ENCODE data around the gene MT1X. TPM values are rescaled to one million over a fixed set of nuclear protein-coding genes. Genes with fewer than 3 reads are reported as not detected.
A peak's percentile ranks its signal among the peaks of the same experiment; 100 is the strongest.

Gene MT1X
- total and polyA plus RNA-seq, 4 experiments from 2014 or later = 21.0 to 146 (median 49.9) TPM

- CTCF ChIA-PET (ENCODE audit: partially characterized antibody) = no interaction called here
- POLR2A ChIA-PET (ENCODE audit: partially characterized antibody) = interaction anchor here (1.4 to 1.6 kb wide), 2 partner anchors 13 to 14 kb away, joined by 3 to 4 read pairs; partner anchors contain the start of gene MT1E
Observed at GRCh38 chr16:56637814-56638750, 44.2 kb upstream of the MT1X start, which contains the start of gene MT1A. Gene MT1A (plus strand): TSS chr16:56638666. CDS start chr16:56638739, 73 bp downstream.

GRCh38 chr16:56639045-56639444 lies 43.2 kb upstream of the MT1X start:
- Mint-ChIP-seq H3K27ac (no peak overlapping the region), H3K4me3 (no peak overlapping the region), H3K4me1 (peaks cover 26 to 56% (median 31%) of the 10 kb centered on the region in 4 donors), H3K36me3 (no peaks in the 10 kb centered on the region), H3K27me3 (peaks cover 45 to 55% of the 10 kb centered on the region in 2 donors), H3K9me3 (no peaks in the 10 kb centered on the region)
- Histone ChIP-seq H3K27ac (ENCODE audit: low read depth, low read length) (no peak overlapping the region), H3K4me1 (ENCODE audit: insufficient read depth, low read length) (peaks cover 28% of the 10 kb centered on the region), H3K27me3 (ENCODE audit: insufficient read depth, low read length) (peaks cover 35% of the 10 kb centered on the region), H3K4me3 (ENCODE audit: low read length in 2 of 2) (no peak overlapping the region), H3K36me3 (ENCODE audit: insufficient read depth, low read length) (no peaks in the 10 kb centered on the region), H3K9me3 (ENCODE audit: control insufficient read depth in 1 of 2, low read length in 2 of 2) (no peaks in the 10 kb centered on the region)
- ChIA-PET CTCF (ENCODE audit: partially characterized antibody) (no interaction called here), POLR2A (ENCODE audit: partially characterized antibody) (interaction anchor here (1.4 kb wide), 1 partner anchor 14 kb away, joined by 4 read pairs; the partner anchor contains the start of gene MT1E)
- no peak for DNase-seq
- intact Hi-C loops (cut with micrococcal nuclease) = no loop called here

More at GRCh38 chr16:56637814-56638750, 44.2 kb upstream of the MT1X start, which contains the start of gene MT1A:
- H3K27ac ChIP-seq (ENCODE audit: low read depth, low read length) = no peak within 1 kb of the TSS
- Mint-ChIP-seq H3K36me3 (no peaks in the 10 kb centered on the region), H3K4me3 (peak within 1 kb of the TSS in 7 of 8 donors; percentile 39 to 61 (median 53)), H3K27me3 (peaks cover 54 to 64% of the 10 kb centered on the region in 2 donors), H3K27ac (no peak within 1 kb of the TSS), H3K4me1 (peaks cover 19 to 52% (median 24%) of the 10 kb centered on the region in 4 donors), H3K9me3 (no peaks in the 10 kb centered on the region)
- H3K4me1 ChIP-seq (ENCODE audit: insufficient read depth, low read length) = peaks cover 21% of the 10 kb centered on the region
- no peaks in the 10 kb centered on the region for H3K36me3 ChIP-seq (ENCODE audit: insufficient read depth, low read length)
- no peak for DNase-seq
- no peak within 1 kb of the TSS for H3K4me3 ChIP-seq (ENCODE audit: low read length in 2 of 2)
- H3K9me3 ChIP-seq (ENCODE audit: control insufficient read depth in 1 of 2, low read length in 2 of 2) = no peaks in the 10 kb centered on the region
- intact Hi-C loops (cut with micrococcal nuclease) = no loop called here
- H3K27me3 ChIP-seq (ENCODE audit: insufficient read depth, low read length) = peaks cover 38% of the 10 kb centered on the region

GRCh38 chr16:56640076-56640475 lies 42.2 kb upstream of the MT1X start:
- H3K36me3 ChIP-seq (ENCODE audit: insufficient read depth, low read length) = no peaks in the 10 kb centered on the region
- ChIA-PET POLR2A (ENCODE audit: partially characterized antibody) (no interaction called here), CTCF (ENCODE audit: partially characterized antibody) (interaction anchor here (5.1 kb wide), 1 partner anchor 62 kb away, joined by 48 read pairs; no protein-coding TSS in a partner anchor)
- intact Hi-C loops (cut with micrococcal nuclease) = no loop called here
- H3K4me1 Mint-ChIP-seq = peaks cover 26 to 49% (median 30%) of the 10 kb centered on the region in 4 donors
- H3K4me3 ChIP-seq (ENCODE audit: low read length in 2 of 2) = no peak overlapping the region
- no peak for DNase-seq
- no peaks in the 10 kb centered on the region for H3K9me3 Mint-ChIP-seq
- H3K27me3 ChIP-seq (ENCODE audit: insufficient read depth, low read length) = peaks cover 25% of the 10 kb centered on the region
- no peak overlapping the region for H3K27ac ChIP-seq (ENCODE audit: low read depth, low read length)
- H3K27ac Mint-ChIP-seq = no peak overlapping the region
- H3K4me3 Mint-ChIP-seq = no peak overlapping the region
- H3K4me1 ChIP-seq (ENCODE audit: insufficient read depth, low read length) = peaks cover 28% of the 10 kb centered on the region
- peaks cover 37 to 47% of the 10 kb centered on the region in 2 donors for H3K27me3 Mint-ChIP-seq
- no peaks in the 10 kb centered on the region for H3K36me3 Mint-ChIP-seq
- no peaks in the 10 kb centered on the region for H3K9me3 ChIP-seq (ENCODE audit: control insufficient read depth in 1 of 2, low read length in 2 of 2)

GRCh38 chr16:56641166-56641565 lies 41.1 kb upstream of the MT1X start:
- Histone ChIP-seq H3K27ac (ENCODE audit: low read depth, low read length) (no peak overlapping the region), H3K4me1 (ENCODE audit: insufficient read depth, low read length) (peaks cover 19% of the 10 kb centered on the region), H3K36me3 (ENCODE audit: insufficient read depth, low read length) (no peaks in the 10 kb centered on the region), H3K27me3 (ENCODE audit: insufficient read depth, low read length) (peaks cover 22% of the 10 kb centered on the region), H3K4me3 (ENCODE audit: low read length in 2 of 2) (no peak overlapping the region), H3K9me3 (ENCODE audit: control insufficient read depth in 1 of 2, low read length in 2 of 2) (no peaks in the 10 kb centered on the region)
- no peak overlapping the region for H3K27ac Mint-ChIP-seq
- H3K4me3 Mint-ChIP-seq = no peak overlapping the region
- ChIA-PET CTCF (ENCODE audit: partially characterized antibody) (interaction anchor here (0.9 to 5.1 kb wide), 2 partner anchors 38 to 61 kb away, joined by 4 to 48 read pairs; no protein-coding TSS in a partner anchor), POLR2A (ENCODE audit: partially characterized antibody) (interaction anchor here (1.1 kb wide), 1 partner anchor 16 kb away, joined by 3 read pairs; the partner anchor contains the start of gene MT1F)
- H3K4me1 Mint-ChIP-seq = peaks cover 23 to 42% (median 25%) of the 10 kb centered on the region in 4 donors
- no peaks in the 10 kb centered on the region for H3K36me3 Mint-ChIP-seq
- no peaks in the 10 kb centered on the region for H3K9me3 Mint-ChIP-seq
- peaks cover 30 to 39% of the 10 kb centered on the region in 2 donors for H3K27me3 Mint-ChIP-seq
- DNase-seq = no peak
- intact Hi-C loops (cut with micrococcal nuclease) = no loop called here

- Mint-ChIP-seq H3K36me3 (no peaks in the 10 kb centered on the region), H3K9me3 (no peaks in the 10 kb centered on the region), H3K27ac (peak overlapping the region in 5 of 7 donors; percentile 63 to 77 (median 67)), H3K4me1 (peaks cover 18 to 22% (median 19%) of the 10 kb centered on the region in 4 donors), H3K4me3 (peak overlapping the region; percentile 75 to 84 (median 79)), H3K27me3 (peaks cover 12 to 23% of the 10 kb centered on the region in 2 donors)
- Histone ChIP-seq H3K9me3 (ENCODE audit: control insufficient read depth in 1 of 2, low read length in 2 of 2) (no peaks in the 10 kb centered on the region), H3K27ac (ENCODE audit: low read depth, low read length) (no peak overlapping the region), H3K4me1 (ENCODE audit: insufficient read depth, low read length) (peaks cover 16% of the 10 kb centered on the region), H3K27me3 (ENCODE audit: insufficient read depth, low read length) (peaks cover 14% of the 10 kb centered on the region), H3K36me3 (ENCODE audit: insufficient read depth, low read length) (no peaks in the 10 kb centered on the region), H3K4me3 (ENCODE audit: low read length in 2 of 2) (peak overlapping the region in 1 of 2 donors; percentile 0)
- ChIA-PET POLR2A (ENCODE audit: partially characterized antibody) (interaction anchor here (0.6 to 3.5 kb wide), 13 partner anchors 14 to 58 kb away, joined by 3 to 21 read pairs (median 3); partner anchors contain the start of genes MT1E, MT1F, MT1X and MT2A), CTCF (ENCODE audit: partially characterized antibody) (interaction anchor here (0.7 to 5.1 kb wide), 20 partner anchors 10 to 129 kb away, joined by 3 to 48 read pairs (median 4); partner anchors contain the start of genes MT1E, MT1X and MT2A)
- peak; percentile 63 to 76 (median 71) for DNase-seq
- intact Hi-C loops (cut with micrococcal nuclease) = loop anchor here (1.0 to 2.0 kb wide), 5 partner anchors 14 to 66 kb away; partner anchors contain the start of genes MT1F, MT1X and MT2A
Observed at GRCh38 chr16:56643080-56643778, 39.0 kb upstream of the MT1X start.

- POLR2A ChIA-PET (ENCODE audit: partially characterized antibody) = interaction anchor here (0.5 to 3.5 kb wide), 13 partner anchors 9 to 58 kb away, joined by 3 to 21 read pairs (median 3); partner anchors contain the start of genes MT1E, MT1F, MT1X and MT2A
- intact Hi-C loops (cut with micrococcal nuclease) = loop anchor here (1.0 to 2.0 kb wide), 5 partner anchors 13 to 67 kb away; partner anchors contain the start of genes MT1F, MT1X and MT2A
- Histone ChIP-seq H3K27me3 (ENCODE audit: insufficient read depth, low read length) (peaks cover 8% of the 10 kb centered on the region), H3K4me1 (ENCODE audit: insufficient read depth, low read length) (peaks cover 16% of the 10 kb centered on the region), H3K27ac (ENCODE audit: low read depth, low read length) (no peak overlapping the region), H3K36me3 (ENCODE audit: insufficient read depth, low read length) (no peaks in the 10 kb centered on the region), H3K9me3 (ENCODE audit: control insufficient read depth in 1 of 2, low read length in 2 of 2) (no peaks in the 10 kb centered on the region), H3K4me3 (ENCODE audit: low read length in 2 of 2) (peak overlapping the region in 1 of 2 donors; percentile 0)
- Mint-ChIP-seq H3K9me3 (no peaks in the 10 kb centered on the region), H3K27ac (peak overlapping the region in 5 of 7 donors; percentile 41 to 77 (median 63)), H3K4me1 (peaks cover 16 to 22% (median 18%) of the 10 kb centered on the region in 4 donors), H3K27me3 (peaks cover 12 to 19% of the 10 kb centered on the region in 2 donors), H3K36me3 (no peaks in the 10 kb centered on the region), H3K4me3 (peak overlapping the region; percentile 75 to 84 (median 79))
- no peak for DNase-seq
- CTCF ChIA-PET (ENCODE audit: partially characterized antibody) = interaction anchor here (0.7 to 5.1 kb wide), 19 partner anchors 9 to 130 kb away, joined by 3 to 48 read pairs (median 5); partner anchors contain the start of genes MT1E, MT1X and MT2A
Observed at GRCh38 chr16:56643833-56644232, 38.4 kb upstream of the MT1X start.

Data from CD4-positive, alpha-beta memory T cell (primary cell).